ENCODE results near the gene ABCB6.

GRCh38 chr2:219173176-219173575 lies 45.6 kb downstream of the ABCB6 start:
- TF ChIP-seq, protein P1, sequence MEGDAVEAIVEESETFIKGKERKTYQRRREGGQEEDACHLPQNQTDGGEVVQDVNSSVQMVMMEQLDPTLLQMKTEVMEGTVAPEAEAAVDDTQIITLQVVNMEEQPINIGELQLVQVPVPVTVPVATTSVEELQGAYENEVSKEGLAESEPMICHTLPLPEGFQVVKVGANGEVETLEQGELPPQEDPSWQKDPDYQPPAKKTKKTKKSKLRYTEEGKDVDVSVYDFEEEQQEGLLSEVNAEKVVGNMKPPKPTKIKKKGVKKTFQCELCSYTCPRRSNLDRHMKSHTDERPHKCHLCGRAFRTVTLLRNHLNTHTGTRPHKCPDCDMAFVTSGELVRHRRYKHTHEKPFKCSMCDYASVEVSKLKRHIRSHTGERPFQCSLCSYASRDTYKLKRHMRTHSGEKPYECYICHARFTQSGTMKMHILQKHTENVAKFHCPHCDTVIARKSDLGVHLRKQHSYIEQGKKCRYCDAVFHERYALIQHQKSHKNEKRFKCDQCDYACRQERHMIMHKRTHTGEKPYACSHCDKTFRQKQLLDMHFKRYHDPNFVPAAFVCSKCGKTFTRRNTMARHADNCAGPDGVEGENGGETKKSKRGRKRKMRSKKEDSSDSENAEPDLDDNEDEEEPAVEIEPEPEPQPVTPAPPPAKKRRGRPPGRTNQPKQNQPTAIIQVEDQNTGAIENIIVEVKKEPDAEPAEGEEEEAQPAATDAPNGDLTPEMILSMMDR (optimal IDR thresholded peaks at IDR 0.05 in 1 of 3, IDR thresholded peaks at IDR 0.05 in 1 of 3, conservative IDR thresholded peaks at IDR 0.05 in 1 of 3; ENCODE audit: extremely low read depth in 1 of 3, insufficient read depth in 2 of 3, low read length in 3 of 3) = no peak
- no peak for TF ChIP-seq EZH2 (IDR thresholded peaks at IDR 0.05; ENCODE audit: low read length)
